ENCODE data around the gene DHRS3. TPM values are rescaled to one million over a fixed set of nuclear protein-coding genes. Genes with fewer than 3 reads are reported as not detected.
A peak's percentile ranks its signal among the peaks of the same experiment; 100 is the strongest.

The DHRS3 gene
- total and polyA plus RNA-seq, 2 of the 13 experiments (the other 11 are each of a cell fraction or from before 2014, with no cell fraction given) = 48.5 to 90.5 TPM

DNA sequence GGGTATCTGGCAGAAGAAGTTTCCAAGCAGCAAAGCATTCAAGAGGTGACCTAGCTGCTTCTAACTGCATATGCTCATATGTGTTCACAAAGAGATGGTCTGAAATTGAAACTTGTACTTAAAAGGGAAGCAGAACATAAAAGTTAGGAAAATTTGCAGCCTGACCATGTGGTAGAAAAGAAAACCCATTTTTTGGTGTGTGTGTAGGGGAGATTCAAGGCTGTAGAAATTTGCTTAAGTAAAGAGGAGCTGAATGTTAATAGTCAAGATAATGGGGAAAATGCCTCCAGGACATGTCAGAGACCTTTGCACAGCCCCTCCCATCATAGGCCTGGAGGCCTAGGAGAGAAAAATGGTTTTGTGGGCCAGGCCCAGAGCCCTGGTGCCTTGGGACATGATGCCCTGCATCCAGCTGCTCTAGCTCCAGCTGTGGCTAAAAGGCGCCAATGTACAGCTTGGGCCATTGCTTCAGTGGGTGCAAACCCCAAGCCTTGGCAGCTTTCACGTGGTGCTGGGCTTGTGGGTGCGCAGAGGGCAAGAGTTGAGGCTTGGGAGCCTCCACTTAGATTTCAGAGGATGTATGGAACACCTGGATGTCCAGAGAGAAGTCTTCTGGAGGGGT, 54.9 kb downstream of the DHRS3 start:
- DNase-seq (ENCODE audit: low spot score) (no peak), ATAC-seq (no peak), FAIRE-seq (no peak)
- Histone ChIP-seq H3K4me2 (ENCODE audit: low read depth, low read length) (no peak overlapping the region), H3K4me3 (replicated peaks in 1 of 3; ENCODE audit: insufficient read depth in 1 of 3, low read depth in 2 of 3, low read length in 3 of 3) (no peak overlapping the region), H4K20me1 (ENCODE audit: insufficient read depth, low read length) (no peaks in the 10 kb centered on the region), H3K36me3 (replicated peaks in 1 of 2; ENCODE audit: control insufficient read depth in 1 of 2, insufficient read depth in 2 of 2, low read length in 2 of 2) (peaks cover 9 to 13% of the 10 kb centered on the region in 2 experiments; a peak in 4 of 5 replicates), H3K9ac (ENCODE audit: insufficient read depth, low read depth, low read length) (no peak overlapping the region), H3K27me3 (ENCODE audit: control insufficient read depth in 1 of 2, insufficient read depth in 2 of 2, low read length in 2 of 2) (peaks cover 0 to 6% of the 10 kb centered on the region in 2 experiments; a peak in 1 of 5 replicates), H2AFZ (ENCODE audit: low read length) (no peak overlapping the region), H3K9me3 (ENCODE audit: low read length) (peaks cover 22% of the 10 kb centered on the region), H3K27ac (ENCODE audit: extremely low read length, insufficient read depth, low read length) (no peak overlapping the region), H3K4me1 (ENCODE audit: insufficient read depth, low read length) (peaks cover 10% of the 10 kb centered on the region), H3K79me2 (ENCODE audit: insufficient read depth, low read length) (no peaks in the 10 kb centered on the region)
- in situ Hi-C loops (cut with HindIII; ENCODE audit: extremely low pct_ligation_motif_present, low pct_unique_long_range_greater_than_20kb) (no loop called here), intact Hi-C loops (cut with micrococcal nuclease; ENCODE audit: unreplicated experiment) (no loop called here)
- ChIA-PET POLR2A (interaction anchor here (1.1 kb wide), 1 partner anchor 14 kb away, joined by 3 read pairs; no protein-coding TSS in a partner anchor), CTCF (ENCODE audit: low intra/inter-chr PET ratio, low total read pairs) (no interaction called here)
- WGBS (ENCODE audit: low lambda C conversion rate) = 31% methylated on average over 3 of the region's 3 CpGs
- no TSS peak for BruUV-seq (replicated peaks)
- TF ChIP-seq, protein P1, sequence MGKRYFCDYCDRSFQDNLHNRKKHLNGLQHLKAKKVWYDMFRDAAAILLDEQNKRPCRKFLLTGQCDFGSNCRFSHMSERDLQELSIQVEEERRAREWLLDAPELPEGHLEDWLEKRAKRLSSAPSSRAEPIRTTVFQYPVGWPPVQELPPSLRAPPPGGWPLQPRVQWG (CRISPR knock-in tag; IDR thresholded peaks at IDR 0.05; ENCODE audit: borderline replicate concordance, low read depth) = no peak
- peak; percentile 100 for TF ChIP-seq ZNF841 (CRISPR knock-in tag; IDR thresholded peaks at IDR 0.05; ENCODE audit: borderline replicate concordance)
- TF ChIP-seq, protein P2, sequence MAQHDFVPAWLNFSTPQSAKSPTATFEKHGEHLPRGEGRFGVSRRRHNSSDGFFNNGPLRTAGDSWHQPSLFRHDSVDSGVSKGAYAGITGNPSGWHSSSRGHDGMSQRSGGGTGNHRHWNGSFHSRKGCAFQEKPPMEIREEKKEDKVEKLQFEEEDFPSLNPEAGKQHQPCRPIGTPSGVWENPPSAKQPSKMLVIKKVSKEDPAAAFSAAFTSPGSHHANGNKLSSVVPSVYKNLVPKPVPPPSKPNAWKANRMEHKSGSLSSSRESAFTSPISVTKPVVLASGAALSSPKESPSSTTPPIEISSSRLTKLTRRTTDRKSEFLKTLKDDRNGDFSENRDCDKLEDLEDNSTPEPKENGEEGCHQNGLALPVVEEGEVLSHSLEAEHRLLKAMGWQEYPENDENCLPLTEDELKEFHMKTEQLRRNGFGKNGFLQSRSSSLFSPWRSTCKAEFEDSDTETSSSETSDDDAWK (CRISPR knock-in tag; IDR thresholded peaks at IDR 0.05) = no peak
- TF ChIP-seq, protein P3, sequence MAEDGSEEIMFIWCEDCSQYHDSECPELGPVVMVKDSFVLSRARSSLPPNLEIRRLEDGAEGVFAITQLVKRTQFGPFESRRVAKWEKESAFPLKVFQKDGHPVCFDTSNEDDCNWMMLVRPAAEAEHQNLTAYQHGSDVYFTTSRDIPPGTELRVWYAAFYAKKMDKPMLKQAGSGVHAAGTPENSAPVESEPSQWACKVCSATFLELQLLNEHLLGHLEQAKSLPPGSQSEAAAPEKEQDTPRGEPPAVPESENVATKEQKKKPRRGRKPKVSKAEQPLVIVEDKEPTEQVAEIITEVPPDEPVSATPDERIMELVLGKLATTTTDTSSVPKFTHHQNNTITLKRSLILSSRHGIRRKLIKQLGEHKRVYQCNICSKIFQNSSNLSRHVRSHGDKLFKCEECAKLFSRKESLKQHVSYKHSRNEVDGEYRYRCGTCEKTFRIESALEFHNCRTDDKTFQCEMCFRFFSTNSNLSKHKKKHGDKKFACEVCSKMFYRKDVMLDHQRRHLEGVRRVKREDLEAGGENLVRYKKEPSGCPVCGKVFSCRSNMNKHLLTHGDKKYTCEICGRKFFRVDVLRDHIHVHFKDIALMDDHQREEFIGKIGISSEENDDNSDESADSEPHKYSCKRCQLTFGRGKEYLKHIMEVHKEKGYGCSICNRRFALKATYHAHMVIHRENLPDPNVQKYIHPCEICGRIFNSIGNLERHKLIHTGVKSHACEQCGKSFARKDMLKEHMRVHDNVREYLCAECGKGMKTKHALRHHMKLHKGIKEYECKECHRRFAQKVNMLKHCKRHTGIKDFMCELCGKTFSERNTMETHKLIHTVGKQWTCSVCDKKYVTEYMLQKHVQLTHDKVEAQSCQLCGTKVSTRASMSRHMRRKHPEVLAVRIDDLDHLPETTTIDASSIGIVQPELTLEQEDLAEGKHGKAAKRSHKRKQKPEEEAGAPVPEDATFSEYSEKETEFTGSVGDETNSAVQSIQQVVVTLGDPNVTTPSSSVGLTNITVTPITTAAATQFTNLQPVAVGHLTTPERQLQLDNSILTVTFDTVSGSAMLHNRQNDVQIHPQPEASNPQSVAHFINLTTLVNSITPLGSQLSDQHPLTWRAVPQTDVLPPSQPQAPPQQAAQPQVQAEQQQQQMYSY (CRISPR knock-in tag; IDR thresholded peaks at IDR 0.05) = no peak
- TF ChIP-seq STAG1 (CRISPR knock-in tag; IDR thresholded peaks at IDR 0.05) = no peak
- TF ChIP-seq ZNF607 (CRISPR knock-in tag; IDR thresholded peaks at IDR 0.05; ENCODE audit: borderline replicate concordance) = no peak
- TF ChIP-seq SMARCE1 (IDR thresholded peaks at IDR 0.05; ENCODE audit: borderline replicate concordance) = no peak
- no peak for TF ChIP-seq NFYC (CRISPR knock-in tag; IDR thresholded peaks at IDR 0.05)
